ENCODE data around the gene CHID1. TPM values are rescaled to one million over a fixed set of nuclear protein-coding genes. Genes with fewer than 3 reads are reported as not detected.

Gene CHID1
- polyA plus RNA-seq, 1 experiment: 95.5 TPM

DNA sequence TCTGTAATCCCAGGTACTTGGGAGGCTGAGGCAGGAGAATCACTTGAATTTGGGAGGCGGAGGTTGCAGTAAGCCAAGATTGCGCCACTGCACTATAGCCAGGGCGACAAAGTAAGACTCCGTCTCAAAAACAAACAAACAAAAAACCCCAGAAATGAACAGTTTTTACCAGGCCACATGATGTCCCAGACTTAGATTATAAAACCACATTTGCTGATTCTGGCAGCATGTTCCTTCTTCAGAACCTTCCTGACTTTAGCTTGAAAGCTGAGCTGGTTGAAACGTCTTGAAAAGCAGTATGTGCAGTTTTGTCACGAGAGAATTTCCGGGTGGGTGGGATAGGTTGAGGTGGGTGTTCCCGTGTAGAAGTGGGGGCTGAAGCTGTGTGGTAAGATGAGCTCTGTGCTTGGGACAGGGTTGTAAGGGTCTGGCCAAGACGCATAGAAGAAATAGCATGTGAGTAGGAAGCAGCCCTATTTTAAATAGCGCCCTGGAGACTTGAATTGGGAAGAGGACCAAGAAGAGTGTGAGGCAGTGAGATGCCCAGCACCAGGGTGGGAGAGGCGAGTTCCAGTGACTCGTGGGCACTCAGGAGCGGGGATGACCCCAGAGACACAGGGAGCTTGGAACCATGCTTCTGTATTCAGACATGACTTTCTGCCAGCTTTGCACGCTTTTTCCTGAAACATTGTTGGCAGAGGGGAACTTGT lies 22.7 kb upstream of the CHID1 start:
- no peak overlapping the region for H3K4me3 ChIP-seq (ENCODE audit: low read depth, low read length)
- DNase-seq (ENCODE audit: low read depth, low spot score): no peak
- CTCF ChIA-PET: interaction anchor here (0.7 kb wide), 1 partner anchor 8 kb away, joined by 3 read pairs; no protein-coding TSS in a partner anchor

DNA sequence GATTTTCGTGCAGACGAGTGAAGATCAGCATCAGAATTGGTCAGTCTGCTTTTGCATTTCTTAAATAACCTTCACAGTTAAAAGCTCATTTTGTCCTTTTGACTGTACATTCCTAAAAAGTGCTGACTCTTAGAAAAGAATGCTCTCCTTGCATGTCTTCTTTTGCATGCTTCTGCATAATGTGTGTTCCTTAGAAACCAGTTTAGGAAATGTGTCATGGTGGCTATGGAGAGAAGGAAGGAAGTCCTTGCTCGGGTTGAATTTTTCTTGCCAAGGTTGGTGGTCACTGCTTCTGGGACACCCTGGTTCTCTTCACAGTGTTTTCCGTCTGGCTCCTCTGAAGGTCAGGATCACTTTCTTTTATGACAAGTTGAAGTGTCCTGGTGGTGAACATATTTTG lies 21.8 kb upstream of the CHID1 start:
- H3K4me3 ChIP-seq (ENCODE audit: low read depth, low read length): no peak overlapping the region

More for the DNA sequence above, 22.7 kb upstream of the CHID1 start:
- POLR2A ChIA-PET: no interaction called here
- no peaks in the 10 kb centered on the region for H3K27me3 ChIP-seq (ENCODE audit: control insufficient read depth, insufficient read depth, low read length)
- H3K27ac ChIP-seq (ENCODE audit: low read depth, low read length): no peak overlapping the region
- H3K9me3 ChIP-seq (ENCODE audit: control insufficient read depth, insufficient read depth, low read length): no peaks in the 10 kb centered on the region
- TF ChIP-seq CTCF (IDR thresholded peaks at IDR 0.05; ENCODE audit: low read depth, low read length): no peak

GRCh38 chr11:931385-931784 lies 20.8 kb upstream of the CHID1 start:
- POLR2A ChIA-PET: no interaction called here
- no peaks in the 10 kb centered on the region for H3K9me3 ChIP-seq (ENCODE audit: control insufficient read depth, insufficient read depth, low read length)
- TF ChIP-seq CTCF (IDR thresholded peaks at IDR 0.05; ENCODE audit: low read depth, low read length): no peak
- no peak for DNase-seq (ENCODE audit: low read depth, low spot score)
- H3K27me3 ChIP-seq (ENCODE audit: control insufficient read depth, insufficient read depth, low read length): no peaks in the 10 kb centered on the region
- no peak overlapping the region for H3K4me3 ChIP-seq (ENCODE audit: low read depth, low read length)
- CTCF ChIA-PET: no interaction called here
- H3K27ac ChIP-seq (ENCODE audit: low read depth, low read length): no peak overlapping the region

More for the DNA sequence above, 21.8 kb upstream of the CHID1 start:
- TF ChIP-seq CTCF (IDR thresholded peaks at IDR 0.05; ENCODE audit: low read depth, low read length): no peak
- CTCF ChIA-PET: no interaction called here
- no peak overlapping the region for H3K27ac ChIP-seq (ENCODE audit: low read depth, low read length)
- no peak for DNase-seq (ENCODE audit: low read depth, low spot score)
- no peaks in the 10 kb centered on the region for H3K9me3 ChIP-seq (ENCODE audit: control insufficient read depth, insufficient read depth, low read length)
- POLR2A ChIA-PET: interaction anchor here (0.6 kb wide), 1 partner anchor 21 kb away, joined by 3 read pairs; no protein-coding TSS in a partner anchor
- H3K27me3 ChIP-seq (ENCODE audit: control insufficient read depth, insufficient read depth, low read length): no peaks in the 10 kb centered on the region

- Histone ChIP-seq H3K27me3 (ENCODE audit: control insufficient read depth, insufficient read depth, low read length) (no peaks in the 10 kb centered on the region), H3K4me3 (ENCODE audit: low read depth, low read length) (no peak overlapping the region), H3K27ac (ENCODE audit: low read depth, low read length) (no peak overlapping the region), H3K9me3 (ENCODE audit: control insufficient read depth, insufficient read depth, low read length) (no peaks in the 10 kb centered on the region)
- ChIA-PET POLR2A (no interaction called here), CTCF (no interaction called here)
- TF ChIP-seq CTCF (IDR thresholded peaks at IDR 0.05; ENCODE audit: low read depth, low read length): no peak
- DNase-seq (ENCODE audit: low read depth, low spot score): no peak
Observed at GRCh38 chr11:929405-929804, 18.8 kb upstream of the CHID1 start.

DNA sequence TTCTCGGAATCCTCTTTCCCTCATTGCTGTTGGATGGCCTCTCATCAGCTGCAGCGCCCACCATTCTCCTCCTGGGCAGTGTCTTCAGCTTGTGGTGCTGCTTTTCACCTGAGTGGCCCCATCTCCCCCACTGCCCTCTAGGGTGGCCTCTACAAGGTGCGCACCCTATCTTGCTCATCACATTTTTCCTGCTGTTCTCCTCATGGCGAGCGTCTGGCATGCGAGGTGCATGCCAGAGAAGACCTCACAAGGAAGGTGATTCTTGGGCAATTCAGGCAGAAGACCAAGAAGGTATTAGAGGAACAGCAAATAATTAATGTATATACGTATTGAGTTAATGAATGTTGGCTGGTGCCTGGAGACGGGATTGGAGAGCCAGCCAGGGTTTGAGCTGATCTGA lies 18.2 kb upstream of the CHID1 start:
- Histone ChIP-seq H3K27me3 (ENCODE audit: control insufficient read depth, insufficient read depth, low read length) (no peaks in the 10 kb centered on the region), H3K27ac (ENCODE audit: low read depth, low read length) (no peak overlapping the region), H3K4me3 (ENCODE audit: low read depth, low read length) (no peak overlapping the region), H3K9me3 (ENCODE audit: control insufficient read depth, insufficient read depth, low read length) (no peaks in the 10 kb centered on the region; the same call in 1 of the 2 replicates)
- no peak for TF ChIP-seq CTCF (IDR thresholded peaks at IDR 0.05; ENCODE audit: low read depth, low read length)
- ChIA-PET POLR2A (no interaction called here), CTCF (no interaction called here)
- no peak for DNase-seq (ENCODE audit: low read depth, low spot score)
